ENCODE data around the gene TMEM179. TPM values are rescaled to one million over a fixed set of nuclear protein-coding genes. Genes with fewer than 3 reads are reported as not detected.

TMEM179 gene
- total RNA-seq, 4 donors from 2014 or later, result not detected

- WGBS, 2 donors, result 78 to 80% methylated on average over 8 of the region's 8 CpGs
- TF ChIP-seq CTCF (IDR thresholded peaks at IDR 0.05) (no peak), POLR2A (IDR thresholded peaks at IDR 0.05) (no peak)
- DNase-seq (ENCODE audit: low spot score in 2 of 2), result peak in 1 of 2 donors; percentile 60
- H3K4me3 ChIP-seq (ENCODE audit: low read depth, poor library complexity, severe bottlenecking), result no peak overlapping the region
- intact Hi-C loops (cut with DNase I; ENCODE audit: low total_unique reads), result no loop called here
Measured at GRCh38 chr14:104549536-104550339, 54.8 kb downstream of the TMEM179 start.

GRCh38 chr14:104548802-104549535, 55.6 kb downstream of the TMEM179 start:
- DNase-seq (ENCODE audit: low spot score in 2 of 2), result peak in 1 of 2 donors; percentile 69
- no peak for TF ChIP-seq CTCF (IDR thresholded peaks at IDR 0.05)
- 12 to 32% methylated on average over 9 to 11 of the region's 15 CpGs for WGBS, 2 donors
- intact Hi-C loops (cut with DNase I; ENCODE audit: low total_unique reads), result no loop called here
- H3K4me3 ChIP-seq (ENCODE audit: low read depth, poor library complexity, severe bottlenecking), result no peak overlapping the region

- no peak overlapping the region for H3K4me3 ChIP-seq (ENCODE audit: low read depth, poor library complexity, severe bottlenecking)
- no peak for TF ChIP-seq CTCF (IDR thresholded peaks at IDR 0.05)
- intact Hi-C loops (cut with DNase I; ENCODE audit: low total_unique reads), result no loop called here
- DNase-seq (ENCODE audit: low spot score in 2 of 2), result peak in 1 of 2 donors; percentile 73
- WGBS, 2 donors, result 86 to 91% methylated on average over 13 of the region's 14 CpGs
Measured at GRCh38 chr14:104547998-104548700, 56.4 kb downstream of the TMEM179 start.

- TF ChIP-seq CTCF (IDR thresholded peaks at IDR 0.05) (no peak), POLR2A (IDR thresholded peaks at IDR 0.05) (no peak)
- peak in 1 of 2 donors; percentile 80 for DNase-seq (ENCODE audit: low spot score in 2 of 2)
- intact Hi-C loops (cut with DNase I; ENCODE audit: low total_unique reads), result no loop called here
- H3K4me3 ChIP-seq (ENCODE audit: low read depth, poor library complexity, severe bottlenecking), result no peak overlapping the region
- WGBS, 2 donors, result 77 to 83% methylated on average over 16 to 18 of the region's 18 CpGs
Measured at GRCh38 chr14:104547310-104547997, 57.1 kb downstream of the TMEM179 start.

- TF ChIP-seq CTCF (IDR thresholded peaks at IDR 0.05) (no peak), POLR2A (IDR thresholded peaks at IDR 0.05) (no peak)
- intact Hi-C loops (cut with DNase I; ENCODE audit: low total_unique reads), result no loop called here
- DNase-seq (ENCODE audit: low spot score in 2 of 2), result peak in 1 of 2 donors; percentile 31
- WGBS, 2 donors, result 58 to 74% methylated on average over 14 to 19 of the region's 19 CpGs
- H3K4me3 ChIP-seq (ENCODE audit: low read depth, poor library complexity, severe bottlenecking), result no peak overlapping the region
Measured at GRCh38 chr14:104546591-104547309, 57.8 kb downstream of the TMEM179 start.

Measured in lower leg skin (tissue), 4 donors.